Brain pericyte (primary cell): ENCODE measurements around the gene ASPG.

Source experiments
- DNase-seq: peaks from one replicate; pipeline ENCODE4 v3.0.0-alpha.2; 2012; ENCODE audit warnings: low read depth, low spot score

The ASPG gene

DNA sequence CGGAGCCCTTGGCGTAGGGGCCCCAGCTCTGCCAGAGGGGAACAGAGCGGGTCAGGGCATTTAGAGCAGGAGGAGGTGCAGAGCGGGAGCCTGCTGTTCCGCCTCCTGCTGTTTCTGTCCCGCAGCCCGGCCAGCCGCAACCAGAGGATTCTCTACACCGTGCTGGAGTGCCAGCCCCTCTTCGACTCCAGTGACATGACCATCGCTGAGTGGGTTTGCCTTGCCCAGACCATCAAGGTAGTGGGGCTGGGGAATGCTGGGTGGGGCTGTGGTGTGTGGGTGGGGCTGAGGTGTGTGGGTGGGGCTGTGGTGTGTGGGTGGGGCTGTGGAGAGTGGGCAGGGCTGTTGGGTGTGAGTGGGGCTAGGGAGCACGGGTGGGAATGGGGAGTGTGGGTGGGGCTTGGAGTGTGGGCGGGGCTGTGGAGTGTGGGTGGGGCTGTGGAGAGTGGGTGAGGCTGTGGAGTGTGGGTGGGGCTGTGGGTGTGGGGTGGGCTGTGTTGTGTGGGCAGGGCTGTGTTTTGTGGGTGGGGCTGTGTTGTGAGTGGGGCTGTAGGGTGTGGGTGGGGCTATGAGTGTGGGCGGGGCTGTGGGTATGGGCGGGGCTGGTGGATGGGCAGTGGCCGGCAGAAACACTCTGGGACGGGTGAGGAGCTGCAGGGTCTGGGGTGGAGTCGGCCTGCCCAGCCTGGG lies 8.0 kb downstream of the ASPG start:
- no peak for DNase-seq

DNA sequence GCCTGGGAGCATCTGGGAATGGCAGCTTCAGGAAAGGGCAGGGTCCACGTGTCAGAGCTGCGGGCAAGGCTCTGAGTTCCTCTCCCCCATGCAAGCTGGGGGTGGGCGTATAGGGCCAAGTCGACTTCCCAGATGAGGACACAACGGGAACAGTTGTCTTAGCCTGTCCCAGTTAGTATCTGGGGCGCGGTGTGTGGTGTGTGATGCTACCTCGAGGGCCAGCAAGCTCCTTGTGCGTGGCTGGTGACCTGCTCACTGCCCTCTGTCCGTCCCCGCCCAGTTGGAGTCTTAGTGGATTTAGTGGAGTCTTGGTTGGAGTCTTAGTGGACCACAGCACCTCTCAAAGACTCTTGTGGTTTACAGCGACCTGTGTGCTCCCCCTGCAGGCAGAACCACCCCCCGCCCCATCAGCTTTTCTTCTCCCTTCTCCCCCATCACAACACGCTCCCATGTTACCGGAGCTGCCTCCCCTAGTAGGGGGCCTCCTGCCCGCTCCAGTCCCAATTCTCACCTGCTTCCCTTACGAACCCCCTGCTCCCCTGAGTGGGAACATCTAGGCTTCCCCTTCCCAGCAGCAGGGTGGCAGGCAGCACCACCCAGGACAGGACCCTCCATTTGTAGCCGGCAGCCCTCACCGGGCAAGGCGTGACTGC lies 8.7 kb downstream of the ASPG start:
- DNase-seq = no peak

DNA sequence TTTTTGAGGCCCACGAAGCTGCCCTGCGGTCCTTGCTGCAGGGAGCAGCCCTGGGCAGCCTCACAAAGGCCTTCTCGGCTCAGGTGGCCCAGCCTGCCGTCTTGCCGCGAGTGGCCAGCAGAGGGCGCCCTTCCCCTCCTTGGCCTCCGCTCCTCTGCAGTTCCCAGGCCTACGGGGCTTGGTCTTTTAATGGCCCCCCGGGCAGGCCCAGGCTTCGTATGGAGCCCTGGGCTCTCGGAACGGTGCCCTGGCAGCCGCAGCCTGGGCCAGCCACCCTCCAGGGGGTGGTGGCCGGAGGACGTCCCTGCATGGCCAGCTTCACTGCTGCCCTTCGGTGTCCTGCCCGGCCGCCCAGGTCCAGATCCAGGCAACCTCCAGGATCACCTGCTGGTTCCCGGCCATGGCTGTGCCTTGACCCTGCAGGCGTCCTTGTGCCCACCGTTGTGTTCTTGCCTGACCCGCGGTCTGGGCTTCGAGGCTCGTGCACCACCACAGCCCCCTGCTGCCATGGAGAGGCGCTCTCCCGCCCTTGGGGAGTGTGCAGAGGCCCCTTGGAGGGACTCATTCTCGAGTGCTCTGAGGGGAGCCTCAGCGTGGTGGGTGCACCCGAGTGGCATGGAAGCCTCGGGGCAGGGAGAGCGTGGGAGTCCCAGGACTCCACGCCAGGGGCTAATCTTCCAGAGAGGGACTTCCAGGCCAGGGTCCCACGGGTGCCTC lies 9.4 kb downstream of the ASPG start:
- no peak for DNase-seq

DNA sequence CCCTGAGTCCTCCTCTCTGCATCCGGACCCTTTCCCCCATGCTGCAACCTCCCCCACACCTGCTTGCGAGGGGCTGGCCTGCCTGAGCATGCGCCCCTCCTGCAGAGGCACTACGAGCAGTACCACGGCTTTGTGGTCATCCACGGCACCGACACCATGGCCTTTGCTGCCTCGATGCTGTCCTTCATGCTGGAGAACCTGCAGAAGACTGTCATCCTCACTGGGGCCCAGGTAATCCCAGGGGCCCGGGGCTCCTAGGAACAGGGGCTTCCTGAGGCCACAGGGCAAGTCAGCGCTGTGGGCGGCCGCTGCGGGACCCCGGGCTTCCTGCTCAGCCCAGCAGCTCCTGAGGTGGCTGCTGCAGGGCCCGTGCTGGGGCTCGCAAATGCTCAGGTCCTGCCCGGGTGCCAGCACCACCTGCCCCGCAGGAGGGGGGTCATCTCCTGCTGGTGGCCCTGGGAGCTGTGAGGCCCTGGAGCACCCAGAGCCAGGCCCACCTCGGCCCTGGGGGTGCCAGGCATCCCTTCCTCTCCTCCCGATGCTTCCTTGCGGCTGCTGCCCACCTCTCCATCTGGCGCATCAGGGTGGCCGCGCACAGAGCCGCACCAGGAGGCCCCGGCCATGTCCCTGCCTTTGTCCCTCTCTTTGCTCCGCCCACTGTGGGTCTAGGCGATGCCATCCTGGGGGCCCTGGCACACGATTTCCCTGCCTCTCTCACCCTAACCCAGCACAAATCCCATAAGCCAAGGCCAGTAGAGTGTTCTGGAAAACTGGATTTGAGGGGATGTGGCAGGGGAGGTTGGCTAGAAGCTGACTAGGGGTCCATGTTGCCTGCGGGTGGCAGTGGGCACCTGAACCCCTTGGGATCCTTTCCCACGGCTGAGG lies 10.2 kb downstream of the ASPG start:
- DNase-seq = no peak

DNA sequence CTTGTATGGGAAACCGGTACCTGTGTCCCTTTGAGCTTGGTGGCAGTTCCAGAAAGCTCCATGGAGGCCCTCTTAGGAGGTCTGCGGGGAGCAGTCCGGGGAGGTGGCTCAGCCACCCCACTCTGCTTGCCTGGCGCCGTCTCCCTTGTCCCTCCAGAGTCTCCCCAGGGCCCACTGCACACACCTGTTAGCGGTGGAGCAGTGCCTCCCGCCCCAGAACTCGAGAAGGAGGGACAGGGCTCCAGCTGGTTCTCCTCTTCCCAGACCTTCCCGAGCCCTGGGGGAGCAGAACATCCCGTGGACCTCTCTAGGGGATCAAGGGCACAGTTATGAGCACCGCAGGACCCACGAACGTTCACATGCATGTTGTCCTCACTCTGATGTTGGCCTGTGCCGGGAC lies 10.8 kb downstream of the ASPG start:
- no peak for DNase-seq

DNA sequence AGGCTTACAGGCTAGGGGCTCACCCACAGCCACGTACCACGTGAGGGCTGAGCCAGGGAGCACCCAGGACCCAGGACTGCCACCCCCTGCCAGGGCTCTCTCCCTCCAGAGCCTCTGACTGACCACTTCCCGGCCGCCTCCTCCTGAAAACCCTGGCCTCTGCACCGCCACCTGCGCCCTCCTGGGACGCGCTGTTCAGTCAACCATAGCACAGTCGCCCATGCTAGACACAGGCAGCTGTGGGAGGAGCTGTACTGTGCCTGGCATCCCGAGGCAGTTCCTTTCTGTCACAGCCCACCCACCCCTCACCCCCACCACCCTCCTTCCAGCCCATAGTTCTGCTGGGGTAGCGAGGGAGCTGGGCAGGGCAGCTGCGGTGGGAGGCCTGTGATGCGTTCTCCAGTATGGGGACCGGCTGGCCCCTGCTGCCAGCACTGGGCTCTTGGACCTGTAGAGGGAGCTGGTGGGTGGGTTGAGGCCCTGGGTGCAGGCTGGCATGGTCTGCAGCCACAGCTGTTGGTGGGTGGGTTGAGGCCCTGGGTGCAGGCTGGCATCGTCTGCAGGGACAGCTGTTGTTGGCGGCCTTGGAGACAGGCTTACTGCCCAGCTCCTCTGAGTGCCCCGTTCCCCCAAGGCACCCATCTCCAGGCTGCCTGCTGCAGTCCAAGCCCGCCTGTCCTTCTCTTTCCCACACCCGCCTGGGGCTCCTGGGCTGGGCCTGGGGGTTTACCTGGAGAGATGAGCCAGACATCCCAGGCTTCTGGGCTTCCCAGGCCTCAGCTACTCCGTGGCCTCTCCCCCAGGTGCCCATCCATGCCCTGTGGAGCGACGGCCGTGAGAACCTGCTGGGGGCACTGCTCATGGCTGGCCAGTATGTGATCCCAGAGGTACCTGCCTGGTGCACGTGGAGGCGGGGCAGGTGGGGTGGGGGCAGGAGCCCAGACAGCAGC lies 11.5 kb downstream of the ASPG start:
- no peak for DNase-seq

DNA sequence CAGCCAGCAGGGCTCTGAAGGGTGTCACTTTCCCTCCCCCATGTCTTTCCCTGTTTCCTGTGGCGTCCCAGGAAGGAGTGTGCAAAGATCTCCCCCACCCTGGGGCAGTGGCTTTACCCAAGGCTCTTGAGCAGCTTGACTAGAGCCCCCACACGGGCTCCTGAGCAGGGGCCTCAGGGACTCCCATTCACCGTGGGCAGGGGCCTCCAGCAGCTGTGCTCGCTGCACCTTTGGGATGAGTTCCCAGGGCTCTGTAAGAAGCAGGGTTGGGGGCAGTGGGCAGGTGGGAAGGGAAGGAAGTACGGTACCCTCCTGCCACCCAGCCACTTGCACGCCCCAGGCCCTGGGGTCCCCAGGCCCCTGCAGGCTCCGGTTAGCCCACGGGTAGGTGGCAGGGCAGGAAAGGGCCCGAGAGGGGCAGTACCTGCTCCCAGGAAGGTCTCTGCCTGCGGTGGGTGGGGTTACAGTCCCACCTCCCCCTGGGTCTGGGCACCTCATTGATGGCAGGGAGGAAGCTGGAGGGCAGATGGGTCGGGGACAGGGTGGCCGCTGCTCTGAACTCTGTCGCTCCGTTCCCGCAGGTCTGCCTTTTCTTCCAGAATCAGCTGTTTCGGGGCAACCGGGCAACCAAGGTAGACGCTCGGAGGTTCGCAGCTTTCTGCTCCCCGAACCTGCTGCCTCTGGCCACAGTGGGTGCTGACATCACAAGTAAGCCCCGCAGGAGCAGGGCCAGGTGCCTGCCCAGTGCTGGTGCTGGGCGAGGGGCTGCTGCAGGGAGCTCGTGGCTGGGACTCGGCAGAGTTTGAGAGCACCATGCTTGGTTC lies 13.0 kb downstream of the ASPG start:
- DNase-seq = no peak

DNA sequence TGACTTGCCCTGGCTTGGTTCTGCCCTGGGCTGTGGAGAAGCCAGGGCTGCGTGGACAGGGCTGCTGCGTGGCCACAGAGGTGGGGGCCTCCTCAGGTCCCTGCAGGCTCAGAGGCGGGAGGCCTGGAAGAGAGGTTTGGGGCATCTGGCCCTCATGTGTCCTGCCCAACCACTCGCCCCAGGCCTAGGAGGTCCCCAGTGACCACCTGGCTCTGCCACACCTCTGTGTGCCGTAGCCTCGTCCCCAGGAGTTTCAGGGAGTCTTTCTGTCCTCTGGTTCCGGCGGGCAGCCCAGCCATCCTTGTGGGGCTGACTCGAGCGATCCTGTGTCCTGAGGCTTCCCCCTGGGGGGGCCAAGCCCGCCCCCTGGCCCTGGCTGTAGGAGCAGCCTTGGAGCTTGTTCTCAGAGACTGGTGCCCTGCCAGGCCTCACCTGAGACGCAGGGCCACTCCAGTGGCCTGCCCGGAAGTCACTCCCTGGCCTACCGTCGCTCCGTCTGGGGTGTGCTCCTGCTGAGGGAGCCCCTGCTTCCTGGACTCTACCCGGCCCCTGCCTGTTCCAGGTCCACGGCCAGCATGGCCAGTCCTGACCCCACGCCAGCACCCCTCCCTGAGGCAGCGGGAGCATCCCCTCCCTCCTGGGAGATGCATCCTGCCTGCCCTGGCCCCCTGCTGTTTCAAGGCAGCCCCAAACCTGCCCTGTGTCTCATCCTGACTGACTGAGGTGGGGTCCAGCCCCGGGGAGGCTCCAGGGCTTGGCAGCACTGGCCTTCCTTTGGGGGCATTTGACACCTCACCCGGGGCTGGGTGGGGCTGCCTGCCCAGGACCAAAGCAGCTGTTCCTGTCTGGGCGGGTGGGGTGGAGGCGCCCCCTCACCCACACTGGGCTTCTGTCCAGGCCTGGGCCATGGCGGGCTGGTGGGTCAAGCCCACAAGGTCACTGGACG lies 13.9 kb downstream of the ASPG start:
- DNase-seq = no peak

DNA sequence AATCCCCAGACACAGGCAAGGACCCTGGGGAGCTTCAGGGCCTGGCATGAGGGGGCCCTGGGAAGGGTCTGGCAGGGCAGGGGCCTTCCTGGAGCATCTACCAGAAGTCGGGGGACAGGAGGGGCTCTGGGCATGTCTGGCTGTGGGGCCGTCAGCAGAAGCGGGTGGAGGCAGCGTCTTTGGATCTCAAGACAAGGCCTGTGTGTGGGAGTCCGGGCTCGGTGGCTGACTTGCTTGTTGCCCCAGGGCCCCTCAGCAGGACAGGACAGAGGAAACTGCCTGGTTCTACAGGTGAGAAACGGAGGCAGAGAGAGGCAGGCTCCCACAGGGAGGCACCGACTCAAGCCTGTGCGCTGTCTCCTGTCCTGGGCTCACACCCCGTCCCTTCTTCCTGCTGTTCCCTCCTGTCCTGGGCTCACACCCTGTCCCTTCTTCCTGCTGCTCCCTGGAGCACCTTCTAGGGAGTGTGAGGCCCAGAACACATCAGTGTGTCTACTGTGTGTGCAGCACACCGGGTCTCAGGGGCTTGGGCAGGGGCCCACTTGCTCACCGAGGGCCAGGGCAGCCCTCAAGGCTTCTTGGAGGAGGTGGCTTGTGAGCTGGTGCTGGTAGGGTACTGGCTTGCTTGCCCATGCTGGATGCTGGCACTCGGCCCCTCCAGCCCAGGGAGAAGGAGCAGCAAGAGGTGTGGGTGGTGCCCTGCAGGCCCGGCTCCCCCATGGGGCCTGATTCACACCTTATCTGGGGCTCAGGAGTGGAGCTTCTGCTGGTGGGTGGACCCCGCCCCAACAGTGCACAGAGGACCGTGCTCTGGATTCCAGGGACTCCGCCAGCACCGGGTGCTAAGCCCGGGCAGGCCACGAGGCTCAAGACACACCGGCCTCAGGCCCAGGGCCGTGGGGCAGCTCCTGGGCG lies 14.9 kb downstream of the ASPG start:
- DNase-seq = no peak

DNA sequence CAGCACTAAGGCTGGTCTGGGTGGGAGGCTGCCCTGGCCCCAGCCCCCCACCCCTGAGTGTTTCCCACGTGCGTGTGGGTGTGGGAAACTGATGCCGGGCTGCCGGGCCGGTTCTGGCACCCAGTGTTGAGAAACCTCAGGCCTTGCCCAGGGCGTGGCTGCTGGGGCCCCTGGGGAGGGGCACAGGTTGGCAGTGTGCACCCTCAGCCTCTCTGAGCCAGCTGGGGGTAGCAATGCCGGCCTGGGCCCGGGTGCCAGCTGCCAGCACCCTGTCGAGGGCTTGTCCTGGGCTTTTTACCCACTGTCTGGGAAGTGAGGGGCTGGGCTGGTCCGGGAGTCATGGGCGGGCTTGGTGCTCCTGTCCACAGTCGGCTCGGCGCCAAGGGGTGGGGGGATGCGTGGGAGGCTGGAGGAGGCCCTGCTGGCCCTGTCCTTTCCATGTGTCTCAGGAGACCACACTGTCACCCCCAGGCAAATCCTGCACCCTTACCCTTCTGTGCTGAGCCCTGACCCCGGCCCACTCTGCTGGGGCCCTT lies 15.7 kb downstream of the ASPG start:
- DNase-seq = no peak

DNA sequence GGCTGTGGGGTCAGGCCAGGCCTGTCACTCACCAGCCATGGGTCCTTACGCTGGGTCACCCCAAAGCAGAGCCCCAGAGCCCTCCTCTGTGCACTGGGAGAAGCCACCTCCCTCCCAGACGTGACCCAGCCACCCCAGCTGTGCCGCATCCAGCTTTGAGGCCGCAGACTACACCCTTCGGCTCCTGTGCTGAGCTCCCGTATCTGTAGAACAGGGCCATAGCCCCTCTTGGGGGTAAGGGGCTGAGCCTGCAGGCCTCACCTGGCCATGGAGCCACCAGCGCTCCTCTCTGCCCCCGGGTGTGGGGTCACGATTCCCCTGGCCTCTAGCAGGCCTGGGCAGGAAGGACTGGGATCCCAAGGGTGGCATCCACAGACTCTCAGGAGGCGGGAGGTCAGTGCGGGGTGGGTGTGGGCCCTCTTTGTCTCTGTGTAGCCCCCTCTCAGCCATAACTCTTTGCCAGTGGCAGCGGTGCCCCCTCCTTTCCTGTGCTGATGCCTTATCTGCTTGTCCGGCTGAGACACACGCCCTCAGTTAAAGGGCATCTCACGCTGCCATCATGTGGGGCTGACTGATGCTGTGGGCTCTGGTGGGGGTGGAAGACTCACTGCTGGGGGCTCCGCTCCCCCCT lies 16.3 kb downstream of the ASPG start:
- DNase-seq = no peak

DNA sequence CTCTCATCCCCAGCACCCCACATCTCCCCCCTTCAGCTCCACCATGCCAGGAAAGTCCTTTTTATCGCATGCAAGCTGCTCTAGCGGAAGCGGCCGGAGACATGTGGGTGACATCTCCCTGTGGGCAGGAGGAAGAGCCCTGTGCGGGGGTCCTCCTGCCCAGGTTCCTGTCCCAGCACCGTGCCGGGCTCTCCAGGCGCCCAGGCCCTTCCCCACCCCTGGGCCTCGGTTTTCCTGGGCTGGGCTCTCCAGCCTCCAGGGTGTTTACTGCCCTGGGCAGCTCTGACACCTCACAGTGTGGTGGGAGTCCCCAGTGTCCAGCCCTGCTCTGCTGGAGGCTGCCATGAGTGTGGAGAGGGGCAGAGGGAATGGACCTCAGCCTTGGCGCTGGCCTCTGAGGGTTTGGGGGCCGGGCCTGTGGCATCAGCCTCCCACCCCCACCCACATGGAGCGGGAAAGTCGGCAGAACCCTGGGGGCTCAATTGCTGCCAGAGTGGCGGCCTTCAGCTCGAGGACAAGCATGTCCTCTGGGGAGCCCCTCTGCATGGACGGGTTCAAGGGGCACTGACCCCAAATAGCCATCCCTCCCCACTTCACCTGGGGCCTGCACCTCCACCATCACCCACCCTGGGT lies 16.9 kb downstream of the ASPG start:
- no peak for DNase-seq

DNA sequence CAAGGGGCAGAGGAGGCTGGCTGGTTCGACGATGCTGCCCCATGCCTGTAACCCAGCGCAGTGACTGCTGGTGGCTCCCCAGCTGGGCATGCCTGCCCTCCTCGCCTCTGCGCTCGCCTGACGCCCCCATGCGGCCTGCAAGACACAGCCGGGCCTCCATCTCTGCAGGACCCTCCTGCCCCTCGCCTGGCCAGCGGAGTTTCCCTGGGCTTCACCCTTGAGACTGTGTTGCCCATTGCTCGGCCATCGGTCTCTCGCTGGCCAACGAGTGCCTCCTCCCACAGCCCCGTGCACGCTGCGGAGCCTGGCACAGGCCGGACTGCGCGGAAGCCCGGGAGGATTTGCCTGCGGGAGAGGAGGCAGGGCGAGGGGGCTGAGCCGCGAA lies 17.6 kb downstream of the ASPG start:
- DNase-seq = no peak

DNA sequence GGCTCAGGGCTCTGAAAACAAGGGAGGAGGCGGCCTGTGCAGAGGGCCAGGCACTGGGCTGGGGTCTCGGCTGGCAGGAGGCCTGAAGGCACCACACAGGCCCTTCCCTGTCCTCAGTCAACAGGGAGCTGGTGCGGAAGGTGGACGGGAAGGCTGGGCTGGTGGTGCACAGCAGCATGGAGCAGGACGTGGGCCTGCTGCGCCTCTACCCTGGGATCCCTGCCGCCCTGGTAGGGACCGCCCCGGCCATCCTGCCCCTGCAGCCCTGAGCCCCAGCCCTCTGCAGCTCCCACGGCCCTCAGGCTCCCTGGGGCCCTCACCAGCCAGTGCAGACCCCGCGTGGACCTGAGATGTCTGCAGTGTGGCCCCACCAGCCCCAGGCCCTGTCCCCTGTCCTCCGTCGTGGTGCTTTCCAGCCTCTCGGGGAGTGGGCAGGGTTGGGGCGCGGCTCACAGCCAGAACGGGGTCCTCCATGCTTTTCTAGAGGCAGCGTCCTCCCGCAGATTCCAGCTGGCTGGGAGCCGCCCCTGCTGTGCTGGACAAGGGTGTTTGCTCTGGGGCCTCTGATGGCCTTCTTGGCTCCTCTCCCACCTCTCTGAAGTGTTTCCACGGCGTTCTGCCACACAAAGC lies 18.1 kb downstream of the ASPG start:
- DNase-seq = no peak

DNA sequence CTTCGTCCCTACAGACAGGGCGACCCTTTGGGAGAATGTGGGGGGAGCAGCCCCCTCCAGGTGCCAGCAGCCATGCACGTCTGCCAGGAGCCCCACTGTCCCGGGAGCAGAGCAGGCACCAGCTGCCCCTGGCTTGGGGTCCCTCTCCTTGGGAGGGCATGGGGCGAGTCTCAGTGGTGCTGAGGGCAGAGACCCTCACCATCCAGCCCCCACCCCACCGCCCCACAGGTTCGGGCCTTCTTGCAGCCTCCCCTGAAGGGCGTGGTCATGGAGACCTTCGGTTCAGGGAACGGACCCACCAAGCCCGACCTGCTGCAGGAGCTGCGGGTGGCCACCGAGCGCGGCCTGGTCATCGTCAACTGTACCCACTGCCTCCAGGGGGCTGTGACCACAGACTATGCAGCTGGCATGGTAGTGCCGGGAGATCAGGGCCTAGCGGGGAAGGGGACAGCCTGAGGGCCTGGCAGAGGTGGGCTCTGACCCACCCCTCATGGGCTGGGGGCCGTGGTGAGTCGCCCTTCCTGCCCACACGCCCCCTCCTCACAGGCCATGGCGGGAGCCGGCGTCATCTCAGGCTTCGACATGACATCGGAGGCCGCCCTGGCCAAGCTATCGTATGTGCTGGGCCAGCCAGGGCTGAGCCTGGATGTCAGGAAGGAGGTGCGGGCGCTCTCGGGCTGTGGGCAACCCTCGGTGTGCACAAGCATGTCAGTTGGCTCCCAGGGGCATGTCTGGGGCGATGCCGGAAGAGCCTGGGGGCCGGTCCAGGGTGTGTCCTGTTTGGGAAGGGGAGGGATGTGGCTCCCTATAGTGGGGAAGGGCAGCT lies 18.8 kb downstream of the ASPG start:
- no peak for DNase-seq
